HepG2 (cell line): ENCODE results near the gene IRF2. TPM values are rescaled to one million over a fixed set of nuclear protein-coding genes. Genes with fewer than 3 reads are reported as not detected.
A peak's percentile ranks its signal among the peaks of the same experiment; 100 is the strongest.

Experiments
- CHD2 ChIP-seq: IDR thresholded peaks from 2 replicates; pipeline ENCODE4 v1.6.1; 2011; ENCODE audit warnings: low read depth, low read length, improper control_type of control experiment
- CREB1 ChIP-seq, 2 experiments: fragments of 450-650 bp in 1 of 2; IDR thresholded peaks; 2 replicates each; pipeline ENCODE4 v1.6.1; 2016 to 2017; ENCODE audit warnings: control low read depth in 1 of 2, mild to moderate bottlenecking in 1 of 2, missing compliant biosample characterization in 1 of 2, missing genetic modification characterization in 1 of 2
- FOXA1 ChIP-seq, 2 experiments: fragments of 450-650 bp in 1 of 2; sonication (generic) in 1 of 2; formaldehyde crosslinking in 1 of 2; IDR thresholded peaks; 2 replicates each; pipeline versions ENCODE4 v1.4.0 to v1.6.1; 2016 to 2020; ENCODE audit warnings: missing genetic modification reagents in 1 of 2
- HMG20A ChIP-seq: IDR thresholded peaks from 2 replicates; pipeline ENCODE4 v1.6.1; 2016; ENCODE audit warnings: borderline replicate concordance
- HNRNPL ChIP-seq: fragments of 200-400 bp; formaldehyde crosslinking; IDR thresholded peaks from 2 replicates; pipeline ENCODE4 v1.6.1; 2017; ENCODE audit warnings: mild to moderate bottlenecking, low read depth, low read length
- IKZF4 ChIP-seq: sonication (generic); formaldehyde crosslinking; IDR thresholded peaks from 2 replicates; pipeline ENCODE4 v1.5.1; 2020; ENCODE audit warnings: borderline replicate concordance, mild to moderate bottlenecking, low read depth, missing genetic modification reagents; ENCODE audit errors: not compliant biosample characterization
- KAT2B ChIP-seq: fragments of 150-350 bp; IDR thresholded peaks from 2 replicates; pipeline ENCODE4 v1.6.1; 2014; ENCODE audit warnings: low read depth, low read length, borderline replicate concordance
- KDM1A ChIP-seq: IDR thresholded peaks from 2 replicates; pipeline ENCODE4 v1.6.1; 2016; ENCODE audit warnings: missing compliant biosample characterization
- SIX4 ChIP-seq: sonication (generic); formaldehyde crosslinking; IDR thresholded peaks from 2 replicates; pipeline ENCODE4 v1.4.0; 2020; ENCODE audit warnings: missing genetic modification reagents
- SPEN ChIP-seq: sonication (generic); formaldehyde crosslinking; IDR thresholded peaks from 2 replicates; pipeline ENCODE4 v1.5.1; 2020; ENCODE audit warnings: low read depth, mild to moderate bottlenecking, missing genetic modification reagents
- TBX2 ChIP-seq: sonication (generic); formaldehyde crosslinking; IDR thresholded peaks from 2 replicates; pipeline ENCODE4 v1.5.0; 2020; ENCODE audit warnings: missing genetic modification reagents, mild to moderate bottlenecking, borderline replicate concordance
- TGIF2 ChIP-seq: IDR thresholded peaks from 2 replicates; pipeline ENCODE4 v1.6.1; 2016; ENCODE audit warnings: control low read depth, missing compliant biosample characterization
- ZNF296 ChIP-seq: sonication (generic); formaldehyde crosslinking; conservative IDR thresholded peaks from 2 replicates; pipeline ENCODE4 v1.5.0; 2020; ENCODE audit warnings: mild to moderate bottlenecking, missing genetic modification reagents
- ZNF337 ChIP-seq: sonication (generic); formaldehyde crosslinking; IDR thresholded peaks from 2 replicates; pipeline ENCODE4 v1.5.1; 2020; ENCODE audit warnings: missing genetic modification reagents, low read depth, mild to moderate bottlenecking, borderline replicate concordance
- ZNF33B ChIP-seq: sonication (generic); formaldehyde crosslinking; IDR thresholded peaks from 2 replicates; pipeline ENCODE4 v1.5.1; 2020; ENCODE audit warnings: mild to moderate bottlenecking, missing genetic modification reagents
- ZNF510 ChIP-seq: sonication (generic); formaldehyde crosslinking; IDR thresholded peaks from 2 replicates; pipeline ENCODE4 v1.4.0; 2020; ENCODE audit warnings: low read depth, mild to moderate bottlenecking, missing genetic modification reagents
- ZNF614 ChIP-seq: IDR thresholded peaks from 2 replicates; pipeline ENCODE4 v1.6.1; 2018; ENCODE audit warnings: missing biosample characterization, missing genetic modification reagents, inconsistent platforms, borderline replicate concordance
- ZNF703 ChIP-seq: sonication (generic); formaldehyde crosslinking; IDR thresholded peaks from 2 replicates; pipeline ENCODE4 v1.5.1; 2020; ENCODE audit warnings: missing genetic modification reagents, mild to moderate bottlenecking, moderate library complexity, borderline replicate concordance
- polyA plus RNA-seq, 8 experiments: library from polyadenylated mRNA; depleted of rRNA in 3 of 8; stranded (reverse) in 7 of 8; unstranded in 1 of 8; fragments of >200 nt; fragmentation: Illumina TruSeq in 4 of 8; extraction: Trizol in 4 of 8; gene quantifications; 2 replicates each; pipeline versions ENCODE4 v1.2.1 to v1.2.3, GENCODE V29; 2011 to 2016; ENCODE audit warnings: low read depth in 4 of 8, missing spikeins in 1 of 8, mixed read lengths in 1 of 8; ENCODE audit not compliant: insufficient read depth in 1 of 8
- total RNA-seq, 5 experiments: library from RNA; depleted of rRNA; stranded (reverse); fragments of >200 nt; fragmentation: Illumina TruSeq; extraction: Trizol; gene quantifications; 2 replicates each; pipeline ENCODE4 v1.2.3, GENCODE V29; 2016; ENCODE audit warnings: low read depth in 1 of 5
- TF ChIP-seq, protein P1 (sequence below): sonication (generic); formaldehyde crosslinking; IDR thresholded peaks from 2 replicates; pipeline ENCODE4 v1.4.0; 2020; ENCODE audit warnings: missing genetic modification reagents
- TF ChIP-seq, protein P2 (sequence below): sonication (generic); formaldehyde crosslinking; conservative IDR thresholded peaks from 2 replicates; pipeline ENCODE4 v1.4.0; 2020; ENCODE audit warnings: missing genetic modification reagents
- TF ChIP-seq, protein P3 (sequence below): IDR thresholded peaks from 2 replicates; pipeline ENCODE4 v1.4.0; 2020; ENCODE audit warnings: mild to moderate bottlenecking, missing genetic modification reagents

The IRF2 gene
- total and polyA plus RNA-seq, 2 of the 13 experiments (the other 11 are each of a cell fraction or from before 2014, with no cell fraction given): 15.5 to 28.8 TPM

DNA sequence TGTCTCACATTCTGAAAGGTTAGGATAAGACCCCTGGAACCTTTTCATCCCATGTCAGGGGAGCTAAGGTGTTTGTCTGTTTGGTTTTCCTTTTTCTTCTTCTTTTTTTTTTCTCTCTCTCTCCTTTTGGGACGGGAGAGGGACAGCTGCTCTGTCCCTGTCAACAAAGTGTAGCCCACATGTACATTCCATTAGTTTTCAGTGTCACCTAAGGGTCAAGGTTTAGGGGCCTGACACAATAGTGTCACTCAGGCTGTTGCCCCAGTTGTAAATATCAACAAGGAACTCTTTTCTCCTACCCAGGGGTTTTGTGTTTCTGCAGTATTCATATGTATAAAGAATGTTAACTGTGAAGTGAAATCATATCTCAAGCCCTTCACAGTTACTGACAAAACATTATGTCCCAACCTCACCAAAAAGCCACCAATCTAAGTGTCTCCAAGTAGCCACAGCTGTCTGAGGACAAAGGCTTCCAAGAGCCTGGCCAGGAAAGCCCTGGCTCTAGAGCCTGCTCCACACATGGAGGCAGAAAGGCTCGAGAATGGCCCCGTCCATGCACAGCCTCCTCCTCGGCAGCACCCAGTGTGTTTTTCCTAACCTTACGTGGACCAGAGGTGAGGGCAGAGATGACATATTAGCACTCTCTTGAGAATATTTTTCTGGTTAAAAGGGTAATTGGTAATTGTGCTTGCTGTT lies 9.4 kb downstream of the IRF2 start (continued):
- TF ChIP-seq, protein P1, sequence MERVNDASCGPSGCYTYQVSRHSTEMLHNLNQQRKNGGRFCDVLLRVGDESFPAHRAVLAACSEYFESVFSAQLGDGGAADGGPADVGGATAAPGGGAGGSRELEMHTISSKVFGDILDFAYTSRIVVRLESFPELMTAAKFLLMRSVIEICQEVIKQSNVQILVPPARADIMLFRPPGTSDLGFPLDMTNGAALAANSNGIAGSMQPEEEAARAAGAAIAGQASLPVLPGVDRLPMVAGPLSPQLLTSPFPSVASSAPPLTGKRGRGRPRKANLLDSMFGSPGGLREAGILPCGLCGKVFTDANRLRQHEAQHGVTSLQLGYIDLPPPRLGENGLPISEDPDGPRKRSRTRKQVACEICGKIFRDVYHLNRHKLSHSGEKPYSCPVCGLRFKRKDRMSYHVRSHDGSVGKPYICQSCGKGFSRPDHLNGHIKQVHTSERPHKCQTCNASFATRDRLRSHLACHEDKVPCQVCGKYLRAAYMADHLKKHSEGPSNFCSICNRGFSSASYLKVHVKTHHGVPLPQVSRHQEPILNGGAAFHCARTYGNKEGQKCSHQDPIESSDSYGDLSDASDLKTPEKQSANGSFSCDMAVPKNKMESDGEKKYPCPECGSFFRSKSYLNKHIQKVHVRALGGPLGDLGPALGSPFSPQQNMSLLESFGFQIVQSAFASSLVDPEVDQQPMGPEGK: peak; percentile 66
- no peak for TF ChIP-seq ZNF703 (CRISPR knock-in tag)
- TF ChIP-seq TBX2 (CRISPR knock-in tag): peak; percentile 82
- TF ChIP-seq CHD2: no peak
- TF ChIP-seq HMG20A (CRISPR knock-in tag): peak; percentile 83; the same call in 1 of the 2 replicates
- no peak for TF ChIP-seq KDM1A (CRISPR knock-in tag)
- no peak for TF ChIP-seq KAT2B
- no peak for TF ChIP-seq IKZF4 (CRISPR knock-in tag)
- TF ChIP-seq ZNF296: no peak
- TF ChIP-seq SPEN: peak; percentile 46; the same call in 1 of the 2 replicates
- TF ChIP-seq ZNF33B (CRISPR knock-in tag): no peak
- no peak for TF ChIP-seq CREB1 (IDR thresholded peaks at IDR 0.05)
- TF ChIP-seq CREB1 (CRISPR knock-in tag; IDR thresholded peaks at IDR 0.05): peak; percentile 32; the same call in 1 of the 2 replicates
- TF ChIP-seq SIX4 (CRISPR knock-in tag): 0 out of 2 replicates have a peak, but pooled peaks have one; percentile 40
- TF ChIP-seq, protein P2, sequence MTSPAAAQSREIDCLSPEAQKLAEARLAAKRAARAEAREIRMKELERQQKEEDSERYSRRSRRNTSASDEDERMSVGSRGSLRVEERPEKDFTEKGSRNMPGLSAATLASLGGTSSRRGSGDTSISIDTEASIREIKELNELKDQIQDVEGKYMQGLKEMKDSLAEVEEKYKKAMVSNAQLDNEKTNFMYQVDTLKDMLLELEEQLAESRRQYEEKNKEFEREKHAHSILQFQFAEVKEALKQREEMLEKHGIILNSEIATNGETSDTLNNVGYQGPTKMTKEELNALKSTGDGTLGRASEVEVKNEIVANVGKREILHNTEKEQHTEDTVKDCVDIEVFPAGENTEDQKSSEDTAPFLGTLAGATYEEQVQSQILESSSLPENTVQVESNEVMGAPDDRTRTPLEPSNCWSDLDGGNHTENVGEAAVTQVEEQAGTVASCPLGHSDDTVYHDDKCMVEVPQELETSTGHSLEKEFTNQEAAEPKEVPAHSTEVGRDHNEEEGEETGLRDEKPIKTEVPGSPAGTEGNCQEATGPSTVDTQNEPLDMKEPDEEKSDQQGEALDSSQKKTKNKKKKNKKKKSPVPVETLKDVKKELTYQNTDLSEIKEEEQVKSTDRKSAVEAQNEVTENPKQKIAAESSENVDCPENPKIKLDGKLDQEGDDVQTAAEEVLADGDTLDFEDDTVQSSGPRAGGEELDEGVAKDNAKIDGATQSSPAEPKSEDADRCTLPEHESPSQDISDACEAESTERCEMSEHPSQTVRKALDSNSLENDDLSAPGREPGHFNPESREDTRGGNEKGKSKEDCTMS (CRISPR knock-in tag): no peak
- TF ChIP-seq TGIF2 (CRISPR knock-in tag): peak; percentile 89
- no peak for TF ChIP-seq HNRNPL
- TF ChIP-seq ZNF337 (CRISPR knock-in tag): no peak
- peak; percentile 63 for TF ChIP-seq FOXA1 (IDR thresholded peaks at IDR 0.05)
- TF ChIP-seq FOXA1 (CRISPR knock-in tag; IDR thresholded peaks at IDR 0.05): peak; percentile 82
- TF ChIP-seq ZNF614 (CRISPR knock-in tag): 0 out of 2 replicates have a peak, but pooled peaks have one; percentile 25
- no peak for TF ChIP-seq ZNF510 (CRISPR knock-in tag)
- TF ChIP-seq, protein P3, sequence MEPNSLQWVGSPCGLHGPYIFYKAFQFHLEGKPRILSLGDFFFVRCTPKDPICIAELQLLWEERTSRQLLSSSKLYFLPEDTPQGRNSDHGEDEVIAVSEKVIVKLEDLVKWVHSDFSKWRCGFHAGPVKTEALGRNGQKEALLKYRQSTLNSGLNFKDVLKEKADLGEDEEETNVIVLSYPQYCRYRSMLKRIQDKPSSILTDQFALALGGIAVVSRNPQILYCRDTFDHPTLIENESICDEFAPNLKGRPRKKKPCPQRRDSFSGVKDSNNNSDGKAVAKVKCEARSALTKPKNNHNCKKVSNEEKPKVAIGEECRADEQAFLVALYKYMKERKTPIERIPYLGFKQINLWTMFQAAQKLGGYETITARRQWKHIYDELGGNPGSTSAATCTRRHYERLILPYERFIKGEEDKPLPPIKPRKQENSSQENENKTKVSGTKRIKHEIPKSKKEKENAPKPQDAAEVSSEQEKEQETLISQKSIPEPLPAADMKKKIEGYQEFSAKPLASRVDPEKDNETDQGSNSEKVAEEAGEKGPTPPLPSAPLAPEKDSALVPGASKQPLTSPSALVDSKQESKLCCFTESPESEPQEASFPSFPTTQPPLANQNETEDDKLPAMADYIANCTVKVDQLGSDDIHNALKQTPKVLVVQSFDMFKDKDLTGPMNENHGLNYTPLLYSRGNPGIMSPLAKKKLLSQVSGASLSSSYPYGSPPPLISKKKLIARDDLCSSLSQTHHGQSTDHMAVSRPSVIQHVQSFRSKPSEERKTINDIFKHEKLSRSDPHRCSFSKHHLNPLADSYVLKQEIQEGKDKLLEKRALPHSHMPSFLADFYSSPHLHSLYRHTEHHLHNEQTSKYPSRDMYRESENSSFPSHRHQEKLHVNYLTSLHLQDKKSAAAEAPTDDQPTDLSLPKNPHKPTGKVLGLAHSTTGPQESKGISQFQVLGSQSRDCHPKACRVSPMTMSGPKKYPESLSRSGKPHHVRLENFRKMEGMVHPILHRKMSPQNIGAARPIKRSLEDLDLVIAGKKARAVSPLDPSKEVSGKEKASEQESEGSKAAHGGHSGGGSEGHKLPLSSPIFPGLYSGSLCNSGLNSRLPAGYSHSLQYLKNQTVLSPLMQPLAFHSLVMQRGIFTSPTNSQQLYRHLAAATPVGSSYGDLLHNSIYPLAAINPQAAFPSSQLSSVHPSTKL (CRISPR knock-in tag): peak; percentile 92
